Suprapubic skin (tissue), 4 donors: Measurements from ENCODE around the gene EPB41L4A. TPM values are rescaled to one million over a fixed set of nuclear protein-coding genes. Genes with fewer than 3 reads are reported as not detected.

ENCODE experiments used
- DNase-seq, 2 donors: peaks; one replicate each; pipeline ENCODE4 v3.0.0-alpha.2; 2019; ENCODE audit warnings: low spot score in 2 of 2
- H3K27ac ChIP-seq: fragments of 200-600 bp; sonication (generic); one replicate; pipeline ENCODE4 v1.5.1; 2019
- H3K27me3 ChIP-seq: fragments of 200-600 bp; sonication (generic); one replicate; pipeline ENCODE4 v1.5.1; 2019
- H3K36me3 ChIP-seq: fragments of 200-600 bp; sonication (generic); one replicate; pipeline ENCODE4 v1.5.1; 2019
- H3K4me1 ChIP-seq: fragments of 200-600 bp; sonication (generic); one replicate; pipeline ENCODE4 v1.5.1; 2019
- H3K4me3 ChIP-seq: fragments of 200-600 bp; sonication (generic); one replicate; pipeline ENCODE4 v1.5.1; 2019; ENCODE audit warnings: mild to moderate bottlenecking
- H3K9me3 ChIP-seq: fragments of 200-600 bp; sonication (generic); one replicate; pipeline ENCODE4 v1.5.1; 2019
- CTCF ChIP-seq, 2 donors: fragments of 200-600 bp in 1 of 2; fragments of 450-650 bp in 1 of 2; sonication (generic) in 1 of 2; IDR thresholded peaks; one replicate each; pipeline ENCODE4 v1.5.1; 2016 to 2019; ENCODE audit warnings: antibody characterized with exemption in 2 of 2, mild to moderate bottlenecking in 1 of 2, moderate library complexity in 1 of 2
- EP300 ChIP-seq: sonication (generic); formaldehyde crosslinking; IDR thresholded peaks from one replicate; pipeline ENCODE4 v1.6.1; 2017; ENCODE audit warnings: antibody characterized with exemption
- POLR2A ChIP-seq, 2 donors: fragments of 450-650 bp; IDR thresholded peaks; one replicate each; pipeline ENCODE4 v1.6.1; 2017; ENCODE audit warnings: antibody characterized with exemption in 2 of 2, mild to moderate bottlenecking in 2 of 2, moderate library complexity in 2 of 2
- POLR2AphosphoS5 ChIP-seq, 3 donors: sonication (generic); formaldehyde crosslinking; IDR thresholded peaks; one replicate each; pipeline ENCODE4 v1.6.1; 2017; ENCODE audit warnings: antibody characterized with exemption in 3 of 3
- WGBS: methylation state at CpG from one replicate; pipeline ENCODE4 v1.1.5; 2018; 5-methylcytosine and 5-hydroxymethylcytosine counted together
- total RNA-seq, 4 donors: library from RNA; depleted of rRNA; stranded (reverse); fragments of >200 nt; gene quantifications; one replicate each; pipeline ENCODE4 v1.1.0, GENCODE V29; 2016

EPB41L4A gene
- total RNA-seq, 4 donors from 2014 or later: 8.5 to 31.9 (median 12.8) TPM

- TF ChIP-seq POLR2AphosphoS5 (IDR thresholded peaks at IDR 0.05) (no peak), POLR2A (IDR thresholded peaks at IDR 0.05) (no peak), CTCF (IDR thresholded peaks at IDR 0.05) (no peak), EP300 (no peak)
- DNase-seq: no peak
- Histone ChIP-seq H3K4me1 (peaks cover 24% of the 10 kb centered on the region), H3K36me3 (no peaks in the 10 kb centered on the region), H3K27me3 (no peaks in the 10 kb centered on the region), H3K4me3 (no peak overlapping the region), H3K9me3 (no peaks in the 10 kb centered on the region), H3K27ac (peak overlapping the region; percentile 40)
- WGBS: 82% methylated on average over 7 of the region's 7 CpGs
Measured at GRCh38 chr5:112411903-112412302, 7.2 kb downstream of the EPB41L4A start.

DNA sequence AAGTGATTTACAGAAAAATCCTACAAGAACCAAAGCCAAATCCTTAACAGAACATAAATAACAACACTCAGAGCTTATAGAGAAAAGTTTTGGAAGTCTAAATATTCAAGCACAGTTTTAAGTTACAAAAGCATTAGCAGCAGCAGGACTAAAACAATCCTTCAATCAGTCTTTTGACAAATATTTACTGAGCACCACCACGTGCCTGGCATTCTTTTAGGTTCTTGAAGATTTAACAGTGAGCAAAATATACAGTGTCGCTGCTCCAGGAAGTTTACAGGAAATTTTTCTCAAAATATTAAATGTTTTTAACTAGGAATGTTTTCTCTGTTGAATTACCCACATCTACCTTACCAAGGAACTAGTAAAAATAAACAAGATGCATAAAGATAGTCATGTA is 11.4 kb downstream of the EPB41L4A start:
- WGBS: 84% methylated on average over 2 of the region's 2 CpGs
- H3K36me3 ChIP-seq: no peaks in the 10 kb centered on the region
- peaks cover 9% of the 10 kb centered on the region for H3K4me1 ChIP-seq
- H3K27ac ChIP-seq: no peak overlapping the region
- H3K9me3 ChIP-seq: no peaks in the 10 kb centered on the region
- no peak overlapping the region for H3K4me3 ChIP-seq
- DNase-seq: no peak
- H3K27me3 ChIP-seq: no peaks in the 10 kb centered on the region
- TF ChIP-seq EP300 (no peak), POLR2AphosphoS5 (IDR thresholded peaks at IDR 0.05) (no peak), POLR2A (IDR thresholded peaks at IDR 0.05) (no peak), CTCF (IDR thresholded peaks at IDR 0.05) (no peak)

- H3K4me1 ChIP-seq: peaks cover 7% of the 10 kb centered on the region
- no peaks in the 10 kb centered on the region for H3K9me3 ChIP-seq
- DNase-seq: no peak
- TF ChIP-seq CTCF (IDR thresholded peaks at IDR 0.05): no peak
- H3K4me3 ChIP-seq: no peak overlapping the region
- H3K27ac ChIP-seq: no peak overlapping the region
- no peaks in the 10 kb centered on the region for H3K27me3 ChIP-seq
- H3K36me3 ChIP-seq: no peaks in the 10 kb centered on the region
Measured at GRCh38 chr5:112407240-112407639, 11.8 kb downstream of the EPB41L4A start.

DNA sequence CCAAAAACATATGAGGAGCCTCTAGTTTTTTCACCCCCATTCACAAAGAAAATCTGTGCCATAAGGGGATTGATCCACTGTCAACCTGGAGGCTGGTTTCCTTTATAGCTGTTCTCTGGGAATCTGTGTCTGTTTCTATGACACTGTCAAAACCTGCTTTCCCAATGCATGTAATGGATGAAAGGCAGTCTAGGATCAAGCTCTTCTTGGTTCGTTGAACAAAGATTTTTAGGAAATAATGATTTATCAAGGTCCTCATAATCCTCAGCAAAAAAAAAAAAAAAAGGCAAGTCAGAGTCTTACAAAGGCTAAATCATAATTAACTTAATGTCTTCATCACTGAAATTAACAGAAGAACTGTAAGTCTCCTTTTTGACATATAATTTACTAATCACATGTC is 16.0 kb downstream of the EPB41L4A start:
- 73% methylated on average over 1 of the region's 1 CpG for WGBS

GRCh38 chr5:112401924-112402323 is 17.2 kb downstream of the EPB41L4A start:
- TF ChIP-seq EP300: no peak
- TF ChIP-seq POLR2A (IDR thresholded peaks at IDR 0.05): no peak
- TF ChIP-seq POLR2AphosphoS5 (IDR thresholded peaks at IDR 0.05): no peak
- TF ChIP-seq CTCF (IDR thresholded peaks at IDR 0.05): no peak
- DNase-seq: no peak
- no peaks in the 10 kb centered on the region for H3K27me3 ChIP-seq
- no peaks in the 10 kb centered on the region for H3K36me3 ChIP-seq
- no peaks in the 10 kb centered on the region for H3K4me1 ChIP-seq
- H3K27ac ChIP-seq: no peak overlapping the region
- no peaks in the 10 kb centered on the region for H3K9me3 ChIP-seq
- H3K4me3 ChIP-seq: no peak overlapping the region
- 85% methylated on average over 5 of the region's 5 CpGs for WGBS

More for the DNA sequence above, 16.0 kb downstream of the EPB41L4A start:
- DNase-seq: no peak
- no peak overlapping the region for H3K27ac ChIP-seq
- H3K4me1 ChIP-seq: no peaks in the 10 kb centered on the region
- no peaks in the 10 kb centered on the region for H3K36me3 ChIP-seq
- no peak overlapping the region for H3K4me3 ChIP-seq
- no peaks in the 10 kb centered on the region for H3K9me3 ChIP-seq
- no peaks in the 10 kb centered on the region for H3K27me3 ChIP-seq
- TF ChIP-seq EP300: no peak

DNA sequence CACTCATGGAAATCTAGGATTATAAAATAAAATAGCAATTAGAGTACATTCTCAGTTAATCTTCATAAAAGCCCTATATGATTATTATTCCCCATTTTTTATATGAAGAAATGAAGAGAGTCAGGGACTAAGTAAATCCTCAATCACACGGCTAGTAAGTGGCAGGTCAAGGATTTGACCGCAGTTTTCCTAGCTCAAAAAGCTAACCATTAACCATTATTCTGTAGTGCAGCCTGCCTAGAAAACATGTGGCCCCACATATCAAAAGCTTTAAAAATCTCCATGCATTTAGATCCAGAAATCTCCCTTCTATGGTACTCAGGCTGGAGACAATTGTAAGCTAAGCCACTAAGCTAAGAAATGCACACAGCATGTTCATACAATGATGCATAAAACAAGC is 21.4 kb downstream of the EPB41L4A start:
- no peaks in the 10 kb centered on the region for H3K4me1 ChIP-seq
- no peaks in the 10 kb centered on the region for H3K36me3 ChIP-seq
- H3K27me3 ChIP-seq: no peaks in the 10 kb centered on the region
- WGBS: 98% methylated on average over 2 of the region's 2 CpGs
- no peak overlapping the region for H3K27ac ChIP-seq
- H3K4me3 ChIP-seq: no peak overlapping the region
- no peaks in the 10 kb centered on the region for H3K9me3 ChIP-seq
- DNase-seq: no peak
- no peak for TF ChIP-seq POLR2A (IDR thresholded peaks at IDR 0.05)
- no peak for TF ChIP-seq CTCF (IDR thresholded peaks at IDR 0.05)
- no peak for TF ChIP-seq POLR2AphosphoS5 (IDR thresholded peaks at IDR 0.05)
- no peak for TF ChIP-seq EP300
